Natural killer cell (primary cell): ENCODE data around the gene REEP5. TPM values are rescaled to one million over a fixed set of nuclear protein-coding genes. Genes with fewer than 3 reads are reported as not detected.

ENCODE experiments used
- ATAC-seq, 3 donors: fragments of 150-1000 bp in 2 of 3; fragments of 200-7000 bp in 1 of 3; cut with Tn5 transposase; 1 replicate in 1 of 3; 2 replicates in 2 of 3; pipeline ENCODE4 v1.10.0; 2021; ENCODE audit warnings: mild to moderate bottlenecking in 2 of 3, moderate library complexity in 2 of 3
- DNase-seq, 2 donors: peaks; one replicate each; pipeline versions ENCODE4 v3.0.0 to v3.0.0-alpha.2; 2013 to 2021; ENCODE audit warnings: mixed read lengths in 1 of 2
- H3K27ac ChIP-seq: one replicate; pipeline ENCODE4 v1.5.1; 2013; ENCODE audit warnings: mild to moderate bottlenecking, low read length
- H3K27me3 ChIP-seq: one replicate; pipeline ENCODE4 v1.6.1; 2013; ENCODE audit warnings: low read length; ENCODE audit not compliant: control insufficient read depth, insufficient read depth
- H3K36me3 ChIP-seq: one replicate; pipeline ENCODE4 v1.6.1; 2013; ENCODE audit warnings: low read length; ENCODE audit not compliant: control insufficient read depth, insufficient read depth
- H3K4me1 ChIP-seq: one replicate; pipeline ENCODE4 v1.6.1; 2013; ENCODE audit warnings: low read length; ENCODE audit not compliant: control insufficient read depth, insufficient read depth
- H3K4me3 ChIP-seq: one replicate; pipeline ENCODE4 v1.5.1; 2013; ENCODE audit warnings: low read length
- H3K9me3 ChIP-seq: one replicate; pipeline ENCODE4 v1.6.1; 2013; ENCODE audit warnings: low read length; ENCODE audit not compliant: control insufficient read depth, insufficient read depth
- H3K27ac Mint-ChIP-seq, 2 donors: one replicate each; pipeline ENCODE4 v1.8.0; 2022; ENCODE audit warnings: mild to moderate bottlenecking in 2 of 2, mixed read lengths in 2 of 2, moderate library complexity in 1 of 2
- H3K27me3 Mint-ChIP-seq, 2 donors: one replicate each; pipeline ENCODE4 v1.8.0; 2022; ENCODE audit warnings: low read depth in 2 of 2, mixed read lengths in 2 of 2
- H3K36me3 Mint-ChIP-seq: one replicate; pipeline ENCODE4 v1.8.0; 2022; ENCODE audit warnings: mixed read lengths
- H3K4me1 Mint-ChIP-seq, 2 donors: one replicate each; pipeline ENCODE4 v1.8.0; 2022; ENCODE audit warnings: mixed read lengths in 2 of 2
- H3K4me3 Mint-ChIP-seq: one replicate; pipeline ENCODE4 v1.8.0; 2022; ENCODE audit warnings: mild to moderate bottlenecking, moderate library complexity, mixed read lengths
- H3K9me3 Mint-ChIP-seq, 2 donors: one replicate each; pipeline ENCODE4 v1.8.0; 2022; ENCODE audit warnings: mixed read lengths in 2 of 2
- CTCF ChIP-seq: fragments of 200-600 bp; IDR thresholded peaks from one replicate; pipeline ENCODE4 v1.8.0; 2022; ENCODE audit warnings: antibody characterized with exemption
- WGBS: methylation state at CpG from one replicate; pipeline ENCODE4 v1.1.7; 2013; ENCODE audit warnings: missing lambda C conversion rate; ENCODE audit not compliant: insufficient coverage; 5-methylcytosine and 5-hydroxymethylcytosine counted together
- intact Hi-C: fragments of 100-400 bp; cut with micrococcal nuclease; formaldehyde crosslinking; loops from one replicate; pipeline ENCODE4 v1.14.2; 2022
- total RNA-seq, 4 donors: library from RNA; stranded (reverse); fragments of 120-200 nt in 1 of 4; gene quantifications; one replicate each; pipeline versions ENCODE4 v1.2.3 to v1.2.4, GENCODE V29; 2013 to 2022

REEP5 gene
- total RNA-seq, 3 donors from 2014 or later (not counting 1 experiment from before 2014, with no cell fraction given) = 42.8 to 46.5 (median 46.5) TPM

- Histone ChIP-seq H3K36me3 (no peaks in the 10 kb centered on the region), H3K27ac (no peak overlapping the region), H3K9me3 (no peaks in the 10 kb centered on the region), H3K27me3 (no peaks in the 10 kb centered on the region), H3K4me1 (no peaks in the 10 kb centered on the region), H3K4me3 (no peak overlapping the region)
- DNase-seq (no peak), ATAC-seq (no peak)
- intact Hi-C loops = loop anchor here (2.0 kb wide), 1 partner anchor 299 kb away; no protein-coding TSS in a partner anchor
- Mint-ChIP-seq H3K27ac (no peak overlapping the region), H3K4me3 (no peak overlapping the region), H3K4me1 (peaks cover 6 to 7% of the 10 kb centered on the region in 2 donors), H3K27me3 (peaks cover 7% of the 10 kb centered on the region in 2 donors), H3K9me3 (peaks cover 4% of the 10 kb centered on the region in 2 donors), H3K36me3 (peaks cover 5% of the 10 kb centered on the region)
- TF ChIP-seq CTCF = no peak
- WGBS = 100% methylated on average over 1 of the region's 2 CpGs
Observed at GRCh38 chr5:112849912-112850311, 72.1 kb downstream of the REEP5 start.

- peak; percentile 83 to 99 (median 95) for ATAC-seq
- no peak overlapping the region for H3K27ac Mint-ChIP-seq
- peak in 1 of 2 donors; percentile 69 for DNase-seq
- intact Hi-C loops = loop anchor here (2.0 kb wide), 1 partner anchor 297 kb away; no protein-coding TSS in a partner anchor
- H3K4me3 Mint-ChIP-seq = no peak overlapping the region
- H3K27ac ChIP-seq = no peak overlapping the region
- no peak overlapping the region for H3K4me3 ChIP-seq
- H3K4me1 Mint-ChIP-seq = peaks cover 6 to 7% of the 10 kb centered on the region in 2 donors
- H3K36me3 Mint-ChIP-seq = no peaks in the 10 kb centered on the region
- H3K4me1 ChIP-seq = no peaks in the 10 kb centered on the region
- WGBS = 62% methylated on average over 7 of the region's 8 CpGs
- peak; percentile 66 for TF ChIP-seq CTCF
- H3K36me3 ChIP-seq = no peaks in the 10 kb centered on the region
- H3K9me3 Mint-ChIP-seq = no peaks in the 10 kb centered on the region
- H3K27me3 ChIP-seq = no peaks in the 10 kb centered on the region
- no peaks in the 10 kb centered on the region for H3K9me3 ChIP-seq
- H3K27me3 Mint-ChIP-seq = peaks cover 0 to 2% of the 10 kb centered on the region in 2 donors
Observed at GRCh38 chr5:112848116-112848811, 73.8 kb downstream of the REEP5 start.

- no peaks in the 10 kb centered on the region for H3K27me3 ChIP-seq
- Mint-ChIP-seq H3K36me3 (no peaks in the 10 kb centered on the region), H3K4me1 (peaks cover 6 to 7% of the 10 kb centered on the region in 2 donors), H3K27me3 (peaks cover 0 to 2% of the 10 kb centered on the region in 2 donors), H3K27ac (no peak overlapping the region), H3K9me3 (no peaks in the 10 kb centered on the region), H3K4me3 (no peak overlapping the region)
- no peak for ATAC-seq
- intact Hi-C loops = no loop called here
- no peak for TF ChIP-seq CTCF
- no peaks in the 10 kb centered on the region for H3K9me3 ChIP-seq
- H3K4me1 ChIP-seq = no peaks in the 10 kb centered on the region
- DNase-seq = no peak
- no peaks in the 10 kb centered on the region for H3K36me3 ChIP-seq
- H3K27ac ChIP-seq = no peak overlapping the region
- no peak overlapping the region for H3K4me3 ChIP-seq
Observed at GRCh38 chr5:112847306-112847705, 74.7 kb downstream of the REEP5 start.

DNA sequence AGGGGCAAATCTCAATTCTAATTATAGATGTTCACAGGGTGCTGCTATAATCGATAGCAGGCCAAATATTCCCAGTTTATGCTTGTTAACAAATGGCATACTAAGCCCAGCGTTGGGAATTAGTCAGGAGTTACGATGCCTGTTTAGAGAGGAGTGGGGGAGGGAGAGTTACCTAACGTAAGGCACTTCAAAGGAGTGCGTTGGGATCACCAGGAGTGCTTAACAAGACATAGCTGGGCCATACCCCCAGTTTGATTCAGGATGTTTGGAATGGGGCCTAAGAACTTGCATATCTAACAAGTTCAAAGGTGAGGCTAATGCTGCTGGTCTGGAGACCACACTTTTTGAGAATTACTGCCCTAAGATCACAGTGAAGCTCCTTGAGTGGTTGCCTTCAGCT, 75.5 kb downstream of the REEP5 start:
- H3K27ac Mint-ChIP-seq = no peak overlapping the region
- ATAC-seq = no peak

More for the DNA sequence above, 75.5 kb downstream of the REEP5 start:
- Histone ChIP-seq H3K4me3 (no peak overlapping the region), H3K36me3 (no peaks in the 10 kb centered on the region), H3K4me1 (no peaks in the 10 kb centered on the region), H3K27me3 (no peaks in the 10 kb centered on the region), H3K9me3 (no peaks in the 10 kb centered on the region), H3K27ac (no peak overlapping the region)
- WGBS = 96% methylated on average over 5 of the region's 5 CpGs
- intact Hi-C loops = no loop called here
- H3K9me3 Mint-ChIP-seq = no peaks in the 10 kb centered on the region
- TF ChIP-seq CTCF = no peak
- H3K4me3 Mint-ChIP-seq = no peak overlapping the region
- H3K27me3 Mint-ChIP-seq = no peaks in the 10 kb centered on the region
- no peak for DNase-seq
- H3K4me1 Mint-ChIP-seq = peaks cover 6 to 7% of the 10 kb centered on the region in 2 donors
- peaks cover 1% of the 10 kb centered on the region for H3K36me3 Mint-ChIP-seq
